ENCODE data around the gene MYO18A.
"Not testable (repeated sequence)": the region's sequence is repeated elsewhere in the genome, so short reads cannot be mapped to it uniquely, and the experiment has no call there.

The MYO18A gene

GRCh38 chr17:29172589-29172988, 7.6 kb downstream of the MYO18A start:
- no peak for DNase-seq (ENCODE audit: low read depth in 2 of 2)
- H3K4me3 ChIP-seq (replicated peaks in 1 of 2; ENCODE audit: low read depth in 2 of 2, low read length in 2 of 2), result no peak overlapping the region
- TF ChIP-seq CTCF (IDR thresholded peaks at IDR 0.05; ENCODE audit: low read depth, low read length), result no peak

- DNase-seq (ENCODE audit: low read depth in 2 of 2), result no peak
- no peak overlapping the region for H3K4me3 ChIP-seq (replicated peaks in 1 of 2; ENCODE audit: low read depth in 2 of 2, low read length in 2 of 2)
- TF ChIP-seq CTCF (IDR thresholded peaks at IDR 0.05; ENCODE audit: low read depth, low read length), result no peak
These were observed 9.5 kb downstream of the MYO18A start for GRCh38 chr17:29170682-29171081.

GRCh38 chr17:29169806-29170591, 10.2 kb downstream of the MYO18A start:
- H3K4me3 ChIP-seq (replicated peaks in 1 of 2; ENCODE audit: low read depth in 2 of 2, low read length in 2 of 2), result no peak overlapping the region
- no peak for TF ChIP-seq CTCF (IDR thresholded peaks at IDR 0.05; ENCODE audit: low read depth, low read length)
- DNase-seq (ENCODE audit: low read depth in 2 of 2), result no peak

GRCh38 chr17:29168759-29169126, 11.5 kb downstream of the MYO18A start:
- not testable (repeated sequence) for H3K4me3 ChIP-seq (replicated peaks in 1 of 2; ENCODE audit: low read depth in 2 of 2, low read length in 2 of 2); DNase-seq (ENCODE audit: low read depth in 2 of 2)

GRCh38 chr17:29168079-29168758, 12.0 kb downstream of the MYO18A start:
- no peak overlapping the region for H3K4me3 ChIP-seq (replicated peaks in 1 of 2; ENCODE audit: low read depth in 2 of 2, low read length in 2 of 2)
- DNase-seq (ENCODE audit: low read depth in 2 of 2), result peak in 1 of 2 donors; percentile 48
- no peak for TF ChIP-seq CTCF (IDR thresholded peaks at IDR 0.05; ENCODE audit: low read depth, low read length)

GRCh38 chr17:29167393-29168078, 12.7 kb downstream of the MYO18A start:
- no peak for DNase-seq (ENCODE audit: low read depth in 2 of 2)
- no peak overlapping the region for H3K4me3 ChIP-seq (replicated peaks in 1 of 2; ENCODE audit: low read depth in 2 of 2, low read length in 2 of 2)
- no peak for TF ChIP-seq CTCF (IDR thresholded peaks at IDR 0.05; ENCODE audit: low read depth, low read length)

- H3K4me3 ChIP-seq (replicated peaks in 1 of 2; ENCODE audit: low read depth in 2 of 2, low read length in 2 of 2), result no peak overlapping the region
- no peak for DNase-seq (ENCODE audit: low read depth in 2 of 2)
- TF ChIP-seq CTCF (IDR thresholded peaks at IDR 0.05; ENCODE audit: low read depth, low read length), result no peak
These were observed 13.7 kb downstream of the MYO18A start for GRCh38 chr17:29166507-29166887.

All from cardiac fibroblast (primary cell).